Rectal smooth muscle tissue (tissue), 1 donor: ENCODE data around the gene HSPA1B.
"Not testable (repeated sequence)": the region's sequence is repeated elsewhere in the genome, so short reads cannot be mapped to it uniquely, and the experiment has no call there.

Source experiments
- H3K27ac ChIP-seq: one replicate; pipeline ENCODE4 v1.7.0; 2013; ENCODE audit warnings: low read depth, low read length, inconsistent platforms
- H3K27me3 ChIP-seq: one replicate; pipeline ENCODE4 v1.7.0; 2013; ENCODE audit warnings: low read length; ENCODE audit not compliant: control insufficient read depth, insufficient read depth
- H3K36me3 ChIP-seq: one replicate; pipeline ENCODE4 v1.7.0; 2013; ENCODE audit warnings: low read length; ENCODE audit not compliant: control insufficient read depth, insufficient read depth
- H3K4me1 ChIP-seq: one replicate; pipeline ENCODE4 v1.7.0; 2013; ENCODE audit warnings: low read length; ENCODE audit not compliant: control insufficient read depth, insufficient read depth
- H3K4me3 ChIP-seq: one replicate; pipeline ENCODE4 v1.7.0; 2013; ENCODE audit warnings: low read length
- H3K9ac ChIP-seq: one replicate; pipeline ENCODE4 v1.7.0; 2013; ENCODE audit warnings: low read length

HSPA1B gene

GRCh38 chr6:31806470-31807272 lies 20.9 kb upstream of the HSPA1B start, which contains the start of gene LSM2:
TSS of gene LSM2 (minus strand) at chr6:31806966. CDS start at chr6:31806757, 209 bp downstream.
- no peaks in the 10 kb centered on the region for H3K27me3 ChIP-seq
- H3K27ac ChIP-seq = peak within 1 kb of the TSS; percentile 97
- peaks cover 11% of the 10 kb centered on the region for H3K4me1 ChIP-seq
- peak within 1 kb of the TSS; percentile 89 for H3K4me3 ChIP-seq
- H3K36me3 ChIP-seq = no peaks in the 10 kb centered on the region
- peak within 1 kb of the TSS; percentile 75 for H3K9ac ChIP-seq

DNA sequence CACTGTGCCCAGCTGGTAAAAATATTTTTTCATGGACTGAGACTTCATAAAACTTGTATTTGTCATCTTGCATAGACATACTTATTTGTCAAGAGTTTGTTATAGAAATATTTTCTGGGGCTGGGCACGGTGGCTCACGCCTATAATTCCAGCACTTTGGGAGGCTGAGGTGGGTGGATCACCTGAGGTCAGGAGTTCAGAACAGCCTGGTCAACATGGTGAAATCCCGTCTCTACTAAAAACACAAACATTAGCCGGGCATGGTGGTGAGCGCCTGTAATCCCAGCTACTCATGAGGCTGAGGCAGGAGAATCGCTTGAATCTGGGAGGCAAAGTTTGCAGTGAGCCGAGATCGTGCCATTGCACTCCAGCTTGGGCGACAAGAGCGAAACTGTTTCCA lies 18.9 kb upstream of the HSPA1B start:
- H3K4me3 ChIP-seq, H3K36me3 ChIP-seq, H3K27me3 ChIP-seq, H3K27ac ChIP-seq, H3K9ac ChIP-seq: not testable (repeated sequence)
- peaks cover 13% of the 10 kb centered on the region for H3K4me1 ChIP-seq

- Histone ChIP-seq H3K27ac (no peak overlapping the region), H3K4me1 (peaks cover 7% of the 10 kb centered on the region), H3K4me3 (no peak overlapping the region), H3K36me3 (no peaks in the 10 kb centered on the region), H3K27me3 (no peaks in the 10 kb centered on the region), H3K9ac (no peak overlapping the region)
Measured at GRCh38 chr6:31811645-31812044, 15.9 kb upstream of the HSPA1B start.

- Histone ChIP-seq H3K4me1 (peaks cover 6% of the 10 kb centered on the region), H3K36me3 (no peaks in the 10 kb centered on the region), H3K4me3 (peak overlapping the region; percentile 22), H3K9ac (no peak overlapping the region), H3K27ac (peak overlapping the region; percentile 84), H3K27me3 (no peaks in the 10 kb centered on the region)
Measured at GRCh38 chr6:31813465-31813849, 14.1 kb upstream of the HSPA1B start.

- Histone ChIP-seq H3K27me3 (no peaks in the 10 kb centered on the region), H3K4me3 (peak overlapping the region; percentile 48), H3K4me1 (peaks cover 6% of the 10 kb centered on the region), H3K36me3 (no peaks in the 10 kb centered on the region), H3K9ac (no peak overlapping the region), H3K27ac (peak overlapping the region; percentile 97)
Measured at GRCh38 chr6:31814677-31815024, 12.9 kb upstream of the HSPA1B start.

DNA sequence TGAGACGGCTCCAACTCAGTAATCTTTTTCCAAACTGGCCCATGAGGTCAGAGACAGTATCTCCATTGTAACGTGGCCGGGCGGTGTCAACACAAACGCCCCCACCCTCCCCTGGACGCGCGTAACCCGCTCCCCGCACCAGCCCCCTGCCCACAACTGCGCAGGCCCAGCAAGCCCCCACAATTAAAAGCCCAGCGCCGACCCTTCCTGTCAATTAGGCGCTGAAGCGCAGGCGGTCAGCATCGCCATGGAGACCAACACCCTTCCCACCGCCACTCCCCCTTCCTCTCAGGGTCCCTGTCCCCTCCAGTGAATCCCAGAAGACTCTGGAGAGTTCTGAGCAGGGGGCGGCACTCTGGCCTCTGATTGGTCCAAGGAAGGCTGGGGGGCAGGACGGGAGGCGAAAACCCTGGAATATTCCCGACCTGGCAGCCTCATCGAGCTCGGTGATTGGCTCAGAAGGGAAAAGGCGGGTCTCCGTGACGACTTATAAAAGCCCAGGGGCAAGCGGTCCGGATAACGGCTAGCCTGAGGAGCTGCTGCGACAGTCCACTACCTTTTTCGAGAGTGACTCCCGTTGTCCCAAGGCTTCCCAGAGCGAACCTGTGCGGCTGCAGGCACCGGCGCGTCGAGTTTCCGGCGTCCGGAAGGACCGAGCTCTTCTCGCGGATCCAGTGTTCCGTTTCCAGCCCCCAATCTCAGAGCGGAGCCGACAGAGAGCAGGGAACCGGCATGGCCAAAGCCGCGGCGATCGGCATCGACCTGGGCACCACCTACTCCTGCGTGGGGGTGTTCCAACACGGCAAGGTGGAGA lies 12.3 kb upstream of the HSPA1B start, which contains the start of the genes HSPA1A and HSPA1L:
HSPA1A (plus strand) TSS at position 519 of the 814 bp plus-strand sequence; CDS start at position 733, 214 bp downstream.
HSPA1L (minus strand) TSS at position 259 of the 814 bp plus-strand sequence. CDS start 3,311 bp downstream, outside the sequence.
- no peaks in the 10 kb centered on the region for H3K27me3 ChIP-seq
- H3K27ac ChIP-seq = peak within 1 kb of the TSS; percentile 97
- H3K4me1 ChIP-seq = peaks cover 6% of the 10 kb centered on the region
- H3K9ac ChIP-seq = peak within 1 kb of the TSS; percentile 90
- peak within 1 kb of the TSS; percentile 97 for H3K4me3 ChIP-seq
- H3K36me3 ChIP-seq = no peaks in the 10 kb centered on the region

- H3K4me1 ChIP-seq, H3K27me3 ChIP-seq, H3K36me3 ChIP-seq, H3K9ac ChIP-seq: not testable (repeated sequence)
- peak overlapping the region; percentile 59 for H3K4me3 ChIP-seq
- peak overlapping the region; percentile 52 for H3K27ac ChIP-seq
Measured at GRCh38 chr6:31817133-31817928, 10.2 kb upstream of the HSPA1B start.

- Histone ChIP-seq H3K4me3 (peak overlapping the region; percentile 59), H3K4me1 (peaks cover 14% of the 10 kb centered on the region), H3K27ac (peak overlapping the region; percentile 52)
- H3K27me3 ChIP-seq, H3K36me3 ChIP-seq, H3K9ac ChIP-seq: not testable (repeated sequence)
Measured at GRCh38 chr6:31817929-31818511, 9.5 kb upstream of the HSPA1B start.

GRCh38 chr6:31819871-31820299 lies 7.7 kb upstream of the HSPA1B start:
- no peak overlapping the region for H3K9ac ChIP-seq
- peaks cover 13% of the 10 kb centered on the region for H3K4me1 ChIP-seq
- peak overlapping the region; percentile 50 for H3K27ac ChIP-seq
- H3K4me3 ChIP-seq = no peak overlapping the region
- no peaks in the 10 kb centered on the region for H3K27me3 ChIP-seq
- H3K36me3 ChIP-seq = no peaks in the 10 kb centered on the region

DNA sequence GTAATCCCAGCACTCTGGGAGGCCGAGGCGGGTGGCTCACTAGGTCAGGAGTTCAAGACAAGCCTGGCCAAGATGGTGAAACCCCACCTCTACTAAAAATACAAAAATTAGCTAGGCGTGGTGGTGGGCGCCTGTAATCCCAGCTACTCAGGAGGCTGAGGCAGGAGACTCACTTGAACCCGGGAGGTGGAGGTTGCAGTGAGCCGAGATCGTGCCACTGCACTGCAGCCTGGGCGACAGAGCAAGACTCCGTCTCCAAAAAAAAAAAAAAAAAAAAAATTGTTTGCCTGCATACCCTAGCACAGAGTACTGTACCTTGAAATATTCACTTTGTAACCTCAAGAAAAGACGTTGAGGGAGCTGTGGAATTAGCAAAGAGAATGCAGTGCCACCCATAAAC lies 7.1 kb upstream of the HSPA1B start:
- H3K27me3 ChIP-seq, H3K36me3 ChIP-seq, H3K27ac ChIP-seq, H3K9ac ChIP-seq: not testable (repeated sequence)
- Histone ChIP-seq H3K4me1 (peaks cover 13% of the 10 kb centered on the region), H3K4me3 (peak overlapping the region; percentile 8)

GRCh38 chr6:31821301-31822035 lies 6.1 kb upstream of the HSPA1B start:
- H3K27ac ChIP-seq = peak overlapping the region; percentile 98
- peaks cover 15% of the 10 kb centered on the region for H3K4me1 ChIP-seq
- no peaks in the 10 kb centered on the region for H3K36me3 ChIP-seq
- peak overlapping the region; percentile 70 for H3K9ac ChIP-seq
- peak overlapping the region; percentile 82 for H3K4me3 ChIP-seq
- no peaks in the 10 kb centered on the region for H3K27me3 ChIP-seq
